ACC112 (cell line): ENCODE measurements around the gene RBMS1.

Experiments used
- H2AFZ ChIP-seq: fragments of 200-600 bp; sonication (generic); one replicate; pipeline ENCODE4 v1.6.0; 2017; ENCODE audit warnings: antibody characterized with exemption, low read length; ENCODE audit not compliant: unreplicated experiment
- H3K27ac ChIP-seq: fragments of 200-600 bp; sonication (generic); 2 replicates; pipeline ENCODE4 v1.5.1; 2014; ENCODE audit warnings: low read depth, mild to moderate bottlenecking, antibody characterized with exemption, low read length, moderate library complexity
- H3K27me3 ChIP-seq: fragments of 200-600 bp; sonication (generic); 2 replicates; pipeline ENCODE4 v1.6.1; 2014; ENCODE audit warnings: mild to moderate bottlenecking, antibody characterized with exemption, low read length, moderate library complexity, mixed read lengths; ENCODE audit not compliant: insufficient read depth
- H3K36me3 ChIP-seq: fragments of 200-600 bp; sonication (generic); 2 replicates; pipeline ENCODE4 v1.6.1; 2016; ENCODE audit warnings: mild to moderate bottlenecking, antibody characterized with exemption, low read length, moderate library complexity, mixed read lengths; ENCODE audit not compliant: insufficient read depth
- H3K4me1 ChIP-seq: fragments of 200-600 bp; sonication (generic); one replicate; pipeline ENCODE4 v1.6.1; 2016; ENCODE audit warnings: low read length, mixed read lengths; ENCODE audit not compliant: insufficient read depth, unreplicated experiment, control insufficient read depth
- H3K4me3 ChIP-seq: fragments of 200-600 bp; sonication (generic); 2 replicates; pipeline ENCODE4 v1.5.1; 2014; ENCODE audit warnings: mild to moderate bottlenecking, low read depth, low read length
- H3K79me2 ChIP-seq: fragments of 200-600 bp; sonication (generic); one replicate; pipeline ENCODE4 v1.6.0; 2016; ENCODE audit warnings: low read length; ENCODE audit not compliant: control insufficient read depth, unreplicated experiment, insufficient read depth

The RBMS1 gene

GRCh38 chr2:160269803-160270570 is 223.6 kb downstream of the RBMS1 start:
- Histone ChIP-seq H3K36me3 (peaks cover 25% of the 10 kb centered on the region), H3K4me1 (peaks cover 34% of the 10 kb centered on the region), H3K79me2 (peaks cover 2% of the 10 kb centered on the region), H3K4me3 (peak overlapping the region; percentile 66), H3K27ac (peak overlapping the region; percentile 89), H2AFZ (peak overlapping the region; percentile 54), H3K27me3 (no peaks in the 10 kb centered on the region)

- peak overlapping the region; percentile 66 for H3K4me3 ChIP-seq
- peaks cover 34% of the 10 kb centered on the region for H3K4me1 ChIP-seq
- peaks cover 20% of the 10 kb centered on the region for H3K36me3 ChIP-seq
- peaks cover 2% of the 10 kb centered on the region for H3K79me2 ChIP-seq
- peak overlapping the region; percentile 89 for H3K27ac ChIP-seq
- H3K27me3 ChIP-seq: no peaks in the 10 kb centered on the region
- peak overlapping the region; percentile 54 for H2AFZ ChIP-seq
Observed at GRCh38 chr2:160269365-160269764, 224.2 kb downstream of the RBMS1 start.

- peak overlapping the region; percentile 89 for H3K27ac ChIP-seq
- peaks cover 34% of the 10 kb centered on the region for H3K4me1 ChIP-seq
- no peak overlapping the region for H3K4me3 ChIP-seq
- no peaks in the 10 kb centered on the region for H3K27me3 ChIP-seq
- peaks cover 2% of the 10 kb centered on the region for H3K79me2 ChIP-seq
- H2AFZ ChIP-seq: no peak overlapping the region
- peaks cover 18% of the 10 kb centered on the region for H3K36me3 ChIP-seq
Observed at GRCh38 chr2:160268151-160268781, 225.3 kb downstream of the RBMS1 start.

- H3K27me3 ChIP-seq: no peaks in the 10 kb centered on the region
- H3K79me2 ChIP-seq: peaks cover 2% of the 10 kb centered on the region
- peaks cover 34% of the 10 kb centered on the region for H3K4me1 ChIP-seq
- H2AFZ ChIP-seq: no peak overlapping the region
- H3K4me3 ChIP-seq: no peak overlapping the region
- H3K36me3 ChIP-seq: peaks cover 13% of the 10 kb centered on the region
- peak overlapping the region; percentile 89 for H3K27ac ChIP-seq
Observed at GRCh38 chr2:160267692-160268091, 225.9 kb downstream of the RBMS1 start.

- Histone ChIP-seq H3K79me2 (peaks cover 2% of the 10 kb centered on the region), H3K27ac (no peak overlapping the region), H3K27me3 (no peaks in the 10 kb centered on the region), H2AFZ (no peak overlapping the region), H3K4me1 (peaks cover 34% of the 10 kb centered on the region), H3K4me3 (no peak overlapping the region), H3K36me3 (peaks cover 9% of the 10 kb centered on the region; the same call in 1 of the 2 replicates)
Observed at GRCh38 chr2:160267022-160267421, 226.6 kb downstream of the RBMS1 start.

- Histone ChIP-seq H3K4me1 (peaks cover 28% of the 10 kb centered on the region), H3K79me2 (no peaks in the 10 kb centered on the region), H2AFZ (no peak overlapping the region), H3K36me3 (0 out of 2 replicates have a peak, but pooled peaks cover under 1% of the 10 kb centered on the region), H3K27me3 (no peaks in the 10 kb centered on the region), H3K27ac (no peak overlapping the region), H3K4me3 (no peak overlapping the region)
Observed at GRCh38 chr2:160266037-160266551, 227.5 kb downstream of the RBMS1 start.

GRCh38 chr2:160264308-160264707 is 229.3 kb downstream of the RBMS1 start:
- Histone ChIP-seq H3K27me3 (no peaks in the 10 kb centered on the region), H3K4me3 (no peak overlapping the region), H3K27ac (no peak overlapping the region), H3K4me1 (peaks cover 14% of the 10 kb centered on the region), H3K36me3 (no peaks in the 10 kb centered on the region), H3K79me2 (no peaks in the 10 kb centered on the region), H2AFZ (no peak overlapping the region)

GRCh38 chr2:160261732-160262131 is 231.9 kb downstream of the RBMS1 start:
- Histone ChIP-seq H3K27ac (no peak overlapping the region), H3K79me2 (no peaks in the 10 kb centered on the region), H3K27me3 (no peaks in the 10 kb centered on the region)

GRCh38 chr2:160258492-160258805 is 235.2 kb downstream of the RBMS1 start:
- H2AFZ ChIP-seq: no peak overlapping the region
- peaks cover 3% of the 10 kb centered on the region for H3K4me1 ChIP-seq
- H3K4me3 ChIP-seq: no peak overlapping the region
- no peaks in the 10 kb centered on the region for H3K79me2 ChIP-seq
- no peaks in the 10 kb centered on the region for H3K36me3 ChIP-seq
- no peak overlapping the region for H3K27ac ChIP-seq
- H3K27me3 ChIP-seq: no peaks in the 10 kb centered on the region

More at GRCh38 chr2:160261732-160262131, 231.9 kb downstream of the RBMS1 start:
- no peak overlapping the region for H3K4me3 ChIP-seq
- no peak overlapping the region for H2AFZ ChIP-seq
- no peaks in the 10 kb centered on the region for H3K4me1 ChIP-seq
- H3K36me3 ChIP-seq: no peaks in the 10 kb centered on the region

GRCh38 chr2:160257743-160258491 is 235.7 kb downstream of the RBMS1 start:
- Histone ChIP-seq H3K27me3 (no peaks in the 10 kb centered on the region), H3K4me3 (no peak overlapping the region), H3K36me3 (no peaks in the 10 kb centered on the region), H2AFZ (no peak overlapping the region), H3K27ac (no peak overlapping the region), H3K4me1 (peaks cover 7% of the 10 kb centered on the region), H3K79me2 (no peaks in the 10 kb centered on the region)
